Lower leg skin (tissue), 4 donors: ENCODE measurements around the gene CRYBG2. TPM values are rescaled to one million over a fixed set of nuclear protein-coding genes. Genes with fewer than 3 reads are reported as not detected.

Experiments
- DNase-seq, 2 donors: peaks; one replicate each; pipeline ENCODE4 v3.0.0-alpha.2; 2019; ENCODE audit warnings: low spot score in 2 of 2
- H3K4me3 ChIP-seq: fragments of 200-600 bp; sonication (generic); 2 replicates; pipeline ENCODE4 v1.5.1; 2017; ENCODE audit warnings: mild to moderate bottlenecking, low read depth; ENCODE audit not compliant: poor library complexity, severe bottlenecking
- POLR2A ChIP-seq, 2 donors: fragments of 450-650 bp; IDR thresholded peaks; one replicate each; pipeline ENCODE4 v1.6.1; 2016 to 2017; ENCODE audit warnings: antibody characterized with exemption in 2 of 2, mild to moderate bottlenecking in 1 of 2, moderate library complexity in 1 of 2
- WGBS, 2 donors: methylation state at CpG; one replicate each; pipeline ENCODE4 v1.1.5; 2018; 5-methylcytosine and 5-hydroxymethylcytosine counted together
- intact Hi-C: fragments of 100-400 bp; cut with DNase I; formaldehyde crosslinking; loops from one replicate; pipeline ENCODE4 v1.15.0; 2023; ENCODE audit warnings: low total_unique reads
- total RNA-seq, 4 donors: library from RNA; depleted of rRNA; stranded (reverse); fragments of >200 nt; gene quantifications; one replicate each; pipeline ENCODE4 v1.1.0, GENCODE V29; 2016
- TF ChIP-seq, protein P1 (sequence below), 3 donors: fragments of 450-650 bp; IDR thresholded peaks; one replicate each; pipeline ENCODE4 v1.5.1; 2016; ENCODE audit warnings: antibody characterized with exemption in 3 of 3, mild to moderate bottlenecking in 3 of 3, moderate library complexity in 2 of 3

Gene CRYBG2
- total RNA-seq, 4 donors from 2014 or later: 52.3 to 104 (median 56.9) TPM

DNA sequence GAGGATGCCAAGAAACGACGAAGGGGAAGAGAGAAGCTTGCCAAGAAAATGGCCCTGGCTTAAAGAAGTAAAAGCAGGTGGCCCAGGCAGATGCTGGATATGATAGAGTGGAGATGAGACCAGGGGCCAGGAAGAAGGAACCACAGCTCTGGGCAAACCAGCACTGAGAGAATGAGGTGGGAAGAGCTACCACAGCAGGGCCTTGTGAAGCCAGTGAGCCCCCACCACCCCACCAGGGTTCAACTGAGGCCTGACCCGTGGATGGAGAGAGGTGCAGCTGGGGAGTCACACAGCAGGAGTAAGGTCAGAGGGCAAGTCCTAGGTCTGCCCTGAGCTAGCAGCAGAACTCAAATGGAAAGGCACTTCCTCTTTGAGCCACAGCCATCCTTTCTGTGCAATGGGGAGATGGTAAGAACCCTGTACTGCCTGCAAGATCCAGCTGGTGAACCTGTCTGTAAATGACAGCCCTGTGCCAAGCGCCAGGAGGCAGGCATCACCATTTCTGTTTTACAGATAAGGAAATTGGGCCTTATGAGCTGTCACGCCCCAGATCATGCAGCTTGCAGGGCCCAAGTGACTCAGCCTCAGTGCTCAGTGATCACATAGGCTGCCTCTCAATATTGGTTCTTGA, 65.5 kb downstream of the CRYBG2 start:
- TF ChIP-seq POLR2A (IDR thresholded peaks at IDR 0.05): no peak
- TF ChIP-seq, protein P1, sequence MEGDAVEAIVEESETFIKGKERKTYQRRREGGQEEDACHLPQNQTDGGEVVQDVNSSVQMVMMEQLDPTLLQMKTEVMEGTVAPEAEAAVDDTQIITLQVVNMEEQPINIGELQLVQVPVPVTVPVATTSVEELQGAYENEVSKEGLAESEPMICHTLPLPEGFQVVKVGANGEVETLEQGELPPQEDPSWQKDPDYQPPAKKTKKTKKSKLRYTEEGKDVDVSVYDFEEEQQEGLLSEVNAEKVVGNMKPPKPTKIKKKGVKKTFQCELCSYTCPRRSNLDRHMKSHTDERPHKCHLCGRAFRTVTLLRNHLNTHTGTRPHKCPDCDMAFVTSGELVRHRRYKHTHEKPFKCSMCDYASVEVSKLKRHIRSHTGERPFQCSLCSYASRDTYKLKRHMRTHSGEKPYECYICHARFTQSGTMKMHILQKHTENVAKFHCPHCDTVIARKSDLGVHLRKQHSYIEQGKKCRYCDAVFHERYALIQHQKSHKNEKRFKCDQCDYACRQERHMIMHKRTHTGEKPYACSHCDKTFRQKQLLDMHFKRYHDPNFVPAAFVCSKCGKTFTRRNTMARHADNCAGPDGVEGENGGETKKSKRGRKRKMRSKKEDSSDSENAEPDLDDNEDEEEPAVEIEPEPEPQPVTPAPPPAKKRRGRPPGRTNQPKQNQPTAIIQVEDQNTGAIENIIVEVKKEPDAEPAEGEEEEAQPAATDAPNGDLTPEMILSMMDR (IDR thresholded peaks at IDR 0.05): no peak
- no peak for DNase-seq
- intact Hi-C loops: loop anchor here (5.0 kb wide), 1 partner anchor 34 kb away; no protein-coding TSS in a partner anchor
- no peak overlapping the region for H3K4me3 ChIP-seq
- 41% methylated on average over 5 of the region's 5 CpGs for WGBS, 2 donors

DNA sequence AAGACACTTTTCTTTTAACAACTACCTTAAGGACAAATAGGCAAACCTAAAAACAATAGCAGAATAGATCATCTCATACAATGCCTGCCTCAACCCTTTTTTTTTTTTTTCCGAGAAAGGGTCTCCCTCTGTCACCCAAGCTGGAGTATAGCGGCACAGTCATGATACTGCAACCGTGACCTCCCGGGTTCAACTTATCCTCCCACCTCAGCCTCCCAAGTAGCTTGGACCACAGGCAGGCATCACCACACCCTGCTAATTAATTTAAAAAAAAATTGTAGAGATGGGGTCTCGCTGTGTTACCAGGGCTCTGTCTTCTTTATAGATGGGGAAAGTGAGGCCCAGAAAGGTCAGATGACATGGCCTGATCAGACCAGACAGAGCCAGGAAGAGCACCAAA, 66.1 kb downstream of the CRYBG2 start:
- 85% methylated on average over 5 of the region's 5 CpGs for WGBS, 2 donors
- no peak for TF ChIP-seq POLR2A (IDR thresholded peaks at IDR 0.05)
- TF ChIP-seq, protein P1 (IDR thresholded peaks at IDR 0.05): no peak

DNA sequence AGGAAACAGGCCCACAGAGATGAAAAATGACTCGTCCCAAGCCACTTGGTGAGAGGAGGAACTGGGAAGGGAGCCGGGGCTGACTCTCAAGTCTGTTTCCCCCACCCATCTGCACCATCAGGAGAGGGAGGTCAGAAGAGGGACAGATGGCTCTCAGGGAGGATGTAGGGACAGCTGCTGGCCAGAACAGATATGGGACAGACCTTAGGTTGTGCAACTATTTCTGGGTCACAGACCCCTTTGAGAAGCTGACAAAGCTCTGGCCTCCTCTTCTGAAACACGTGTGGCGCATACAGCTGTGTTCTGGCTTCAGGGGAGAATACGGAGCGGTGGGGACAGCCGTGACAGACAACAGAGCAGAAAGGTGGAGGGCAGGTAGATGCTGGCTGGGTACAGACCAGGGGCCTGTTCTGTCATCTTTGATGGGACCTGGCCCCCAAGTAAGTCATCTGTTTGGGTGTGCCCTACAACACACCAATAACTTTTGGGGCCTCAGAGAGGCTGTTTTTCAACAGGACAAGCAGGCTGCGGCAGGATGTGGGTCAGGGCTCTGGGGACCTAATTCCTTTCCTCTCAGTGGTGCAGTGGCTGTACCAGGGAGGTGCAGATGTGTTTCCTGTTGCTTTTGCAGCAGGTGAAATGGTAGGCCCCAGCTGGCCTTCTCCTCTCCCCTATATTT, 66.8 kb downstream of the CRYBG2 start:
- no peak overlapping the region for H3K4me3 ChIP-seq
- DNase-seq: peak in 1 of 2 donors; percentile 75
- intact Hi-C loops: loop anchor here (5.0 kb wide), 1 partner anchor 35 kb away; no protein-coding TSS in a partner anchor
- no peak for TF ChIP-seq POLR2A (IDR thresholded peaks at IDR 0.05)
- TF ChIP-seq, protein P1 (IDR thresholded peaks at IDR 0.05): no peak
- WGBS, 2 donors: 59 to 66% methylated on average over 8 of the region's 8 CpGs

More for the DNA sequence above, 66.1 kb downstream of the CRYBG2 start:
- intact Hi-C loops: loop anchor here (5.0 kb wide), 1 partner anchor 34 kb away; no protein-coding TSS in a partner anchor
- H3K4me3 ChIP-seq: no peak overlapping the region
- DNase-seq: no peak

DNA sequence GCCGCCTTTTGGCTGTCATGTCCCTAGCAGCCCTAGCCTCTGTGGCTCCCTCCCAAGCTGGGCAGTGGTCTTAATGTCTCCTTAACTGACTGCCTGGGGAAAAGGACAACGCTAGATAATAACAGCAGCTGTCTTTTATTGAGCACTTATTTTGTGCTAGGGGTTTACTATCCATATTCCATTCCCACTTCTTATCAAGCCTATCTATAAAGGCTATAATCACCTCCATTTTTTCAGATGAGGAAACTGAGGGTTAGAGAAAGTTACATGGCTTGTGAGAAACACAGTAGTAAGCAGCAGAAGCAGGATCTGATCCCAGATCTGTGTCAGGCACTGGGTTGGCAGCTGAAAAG, 67.9 kb downstream of the CRYBG2 start:
- DNase-seq: no peak
- intact Hi-C loops: loop anchor here (5.0 kb wide), 1 partner anchor 36 kb away; no protein-coding TSS in a partner anchor

DNA sequence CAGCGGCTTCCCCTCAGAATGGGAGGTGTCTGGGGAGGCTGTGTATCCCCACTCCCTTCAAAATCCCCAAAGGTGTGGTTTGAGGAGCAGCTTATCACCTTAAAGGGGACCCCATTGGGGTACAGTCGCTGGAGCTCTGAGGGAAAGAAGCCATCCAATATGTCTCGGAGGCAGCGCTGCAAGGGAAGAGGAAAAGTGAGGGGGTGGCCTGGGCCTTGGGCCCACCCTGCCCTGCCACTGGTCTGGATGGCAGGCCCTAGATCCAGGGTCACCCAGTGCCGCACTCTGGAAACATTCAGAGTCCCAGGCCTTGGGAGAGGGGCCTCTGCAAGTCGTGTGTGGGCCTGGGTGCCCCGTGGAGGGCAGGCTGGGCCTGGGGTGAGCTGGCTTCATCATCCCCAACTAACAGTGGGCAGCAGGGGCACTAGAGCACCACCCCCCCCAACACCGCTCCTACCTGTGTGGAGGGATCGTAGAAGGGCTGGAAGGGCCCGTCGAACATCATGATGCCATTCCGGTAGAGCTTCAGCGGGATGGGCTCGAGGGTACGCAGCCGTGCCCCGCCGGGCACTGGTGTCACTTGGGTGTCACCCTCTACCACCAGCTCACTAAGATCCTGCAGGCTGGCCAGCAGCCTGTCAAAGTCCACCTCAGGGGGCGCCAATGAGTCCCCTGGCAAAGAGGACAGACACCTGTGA, 68.4 kb downstream of the CRYBG2 start:
- DNase-seq: no peak
- intact Hi-C loops: loop anchor here (5.0 kb wide), 1 partner anchor 37 kb away; no protein-coding TSS in a partner anchor
- TF ChIP-seq, protein P1 (IDR thresholded peaks at IDR 0.05): no peak
- no peak for TF ChIP-seq POLR2A (IDR thresholded peaks at IDR 0.05)
- no peak overlapping the region for H3K4me3 ChIP-seq
- 83 to 87% methylated on average over 16 to 19 of the region's 19 CpGs for WGBS, 2 donors

More for the DNA sequence above, 67.9 kb downstream of the CRYBG2 start:
- no peak overlapping the region for H3K4me3 ChIP-seq
- TF ChIP-seq, protein P1 (IDR thresholded peaks at IDR 0.05): no peak
- TF ChIP-seq POLR2A (IDR thresholded peaks at IDR 0.05): no peak
- WGBS, 2 donors: 92 to 98% methylated on average over 2 of the region's 2 CpGs
